ENCODE measurements around the gene GJE1.
A peak's percentile ranks its signal among the peaks of the same experiment; 100 is the strongest.
"Not testable (repeated sequence)": the region's sequence is repeated elsewhere in the genome, so short reads cannot be mapped to it uniquely, and the experiment has no call there.

GJE1 gene, protein sequence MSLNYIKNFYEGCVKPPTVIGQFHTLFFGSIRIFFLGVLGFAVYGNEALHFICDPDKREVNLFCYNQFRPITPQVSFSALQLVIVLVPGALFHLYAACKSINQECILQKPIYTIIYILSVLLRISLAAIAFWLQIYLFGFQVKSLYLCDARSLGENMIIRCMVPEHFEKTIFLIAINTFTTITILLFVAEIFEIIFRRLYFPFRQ

DNA sequence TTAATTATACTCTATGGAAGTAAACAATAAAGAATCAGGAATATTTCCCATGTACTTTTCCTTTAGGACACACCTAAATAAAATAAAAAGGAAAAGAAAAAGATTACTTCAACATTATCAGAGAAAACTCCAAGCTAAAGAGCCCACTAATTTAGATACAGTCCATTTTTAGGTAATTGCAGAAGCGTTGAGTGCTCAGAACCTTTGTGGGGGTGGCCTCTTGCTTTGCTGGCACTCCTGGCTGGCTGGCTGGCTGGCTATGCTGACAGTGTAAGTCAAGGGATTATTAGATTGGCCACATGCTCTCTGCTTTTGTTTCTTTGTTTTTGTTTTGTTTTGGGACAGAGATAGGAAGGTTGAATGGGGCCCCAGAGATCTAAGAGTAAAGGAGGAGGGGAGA is at the start of gene GJE1:
GJE1 (plus strand) TSS at position 301 of the 400 bp plus-strand sequence. CDS start 234 bp downstream, outside the sequence.
- no peak for DNase-seq

DNA sequence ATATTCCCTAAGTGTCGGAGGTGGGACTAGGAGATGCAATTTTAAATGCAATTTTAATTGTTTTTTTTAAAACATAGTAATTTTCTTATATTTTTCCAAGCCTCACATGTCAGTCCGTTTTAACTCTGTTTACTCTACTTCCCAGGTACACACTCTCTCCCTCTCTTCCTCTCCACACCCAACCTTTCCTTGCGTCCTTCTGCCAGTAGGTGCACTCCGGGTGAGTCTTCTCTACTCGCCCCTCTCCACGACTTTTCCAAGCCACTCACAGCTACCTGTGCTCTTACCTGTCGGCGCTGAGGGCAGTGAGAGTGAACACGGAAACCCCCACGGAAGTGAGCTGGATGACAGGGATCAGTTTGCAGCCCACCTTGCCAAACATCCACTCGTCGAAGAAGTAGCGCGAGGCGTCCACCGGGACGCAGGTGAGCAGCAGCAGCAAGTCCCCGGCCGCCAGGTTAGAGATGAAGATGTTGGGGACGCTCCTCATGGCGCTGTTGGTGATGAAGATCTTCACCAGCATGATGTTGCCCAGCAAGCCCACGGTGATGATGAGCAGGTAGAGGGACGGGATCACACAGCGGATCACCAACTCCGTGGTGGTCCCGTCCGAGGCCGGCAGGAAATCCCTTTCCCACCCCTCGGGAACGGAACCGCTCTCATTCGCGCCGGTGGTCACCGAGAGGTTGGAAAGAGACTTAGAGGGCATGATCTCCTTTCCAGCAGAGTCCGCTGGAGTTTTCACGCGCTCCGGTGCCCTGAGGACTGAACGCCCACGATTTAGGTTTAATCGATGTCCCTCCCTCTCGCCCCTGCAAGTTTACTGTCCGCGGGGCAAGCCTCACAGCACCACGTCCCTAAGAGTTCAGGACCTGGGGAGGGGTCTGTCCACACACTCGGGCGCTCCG is 44.5 kb upstream of the GJE1 start:
- DNase-seq, result no peak

DNA sequence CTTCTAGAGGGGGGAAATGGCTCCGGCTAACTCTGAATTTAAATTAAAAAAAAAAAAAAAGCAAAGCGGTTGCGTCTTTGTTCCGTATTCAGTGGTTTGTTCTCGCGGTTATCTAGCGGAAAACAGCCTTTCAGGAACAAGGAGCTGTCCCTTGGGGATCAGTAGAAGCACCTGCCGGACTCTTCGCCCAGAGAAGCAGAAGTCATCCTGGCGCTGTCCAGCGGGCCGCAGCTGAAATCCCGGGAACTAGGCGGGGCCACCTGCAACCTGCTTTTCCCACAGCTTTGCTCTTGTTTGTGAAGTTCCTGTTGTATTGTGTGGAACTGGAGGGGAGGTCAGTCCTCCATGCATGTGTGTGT is 43.9 kb upstream of the GJE1 start:
- no peak for DNase-seq

DNA sequence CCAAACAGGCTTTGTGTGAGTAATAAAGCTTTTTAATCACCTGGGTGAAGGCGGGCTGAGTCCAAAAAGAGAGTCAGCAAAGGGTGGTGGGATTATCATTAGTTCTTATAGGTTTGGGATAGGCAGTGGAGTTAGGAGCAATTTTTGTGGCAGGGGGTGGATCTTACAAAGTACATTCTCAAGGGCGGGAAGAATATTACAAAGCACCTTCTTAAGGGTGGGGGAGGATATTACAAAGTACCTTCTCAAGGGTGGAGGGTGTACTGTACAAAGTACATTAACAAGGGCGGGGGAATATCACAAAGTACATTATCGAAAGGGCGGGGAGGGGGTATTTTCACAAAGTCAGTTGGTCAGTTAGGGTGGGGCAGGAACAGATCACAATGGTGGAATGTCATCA is 27.9 kb upstream of the GJE1 start:
- DNase-seq, result not testable (repeated sequence)

DNA sequence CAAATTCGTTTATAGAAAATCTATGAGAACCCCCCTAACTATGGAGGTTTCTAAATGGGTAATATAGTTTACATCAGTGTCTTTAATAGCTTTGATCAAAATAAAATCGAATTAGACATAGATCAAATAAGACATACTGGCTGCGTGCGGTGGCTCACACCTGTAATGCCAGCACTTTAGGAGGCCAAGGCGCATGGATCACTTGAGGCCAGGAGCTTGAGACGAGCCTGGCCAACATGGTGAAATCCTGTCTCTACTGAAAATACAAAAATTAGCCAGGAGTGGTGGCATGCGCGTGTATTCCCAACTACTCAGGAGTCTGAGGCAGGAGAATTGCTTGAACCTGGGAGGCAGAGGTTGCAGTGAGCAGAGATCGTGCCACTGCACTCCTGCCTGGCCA is 21.9 kb upstream of the GJE1 start:
- not testable (repeated sequence) for DNase-seq

DNA sequence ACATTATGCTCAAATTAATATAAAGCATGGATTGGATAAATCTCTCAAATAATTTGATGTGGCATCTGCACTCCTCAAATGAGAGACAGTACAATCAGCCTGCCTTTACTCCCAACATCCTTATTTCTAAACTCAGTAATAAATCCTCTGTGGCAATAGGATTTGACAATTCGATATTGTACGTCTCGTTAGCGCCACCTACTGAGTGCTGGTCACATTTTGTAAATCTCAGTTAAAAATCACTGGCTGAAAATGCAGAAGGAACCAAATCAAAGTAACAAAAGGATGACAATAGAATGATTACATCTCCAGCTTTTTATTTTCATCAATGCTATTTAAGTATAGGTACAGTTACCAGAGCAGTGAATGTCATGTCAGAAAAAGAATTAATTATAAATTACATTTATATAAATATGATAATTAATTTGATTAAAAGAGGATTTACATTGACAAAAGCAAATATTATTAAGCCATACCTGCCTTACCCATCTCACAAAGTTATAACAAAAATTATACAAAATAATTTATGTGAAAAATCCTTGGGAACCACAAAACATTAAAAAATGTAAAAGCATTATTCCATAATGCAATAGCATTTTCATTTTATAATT is 20.2 kb upstream of the GJE1 start:
- DNase-seq, result peak; percentile 89

DNA sequence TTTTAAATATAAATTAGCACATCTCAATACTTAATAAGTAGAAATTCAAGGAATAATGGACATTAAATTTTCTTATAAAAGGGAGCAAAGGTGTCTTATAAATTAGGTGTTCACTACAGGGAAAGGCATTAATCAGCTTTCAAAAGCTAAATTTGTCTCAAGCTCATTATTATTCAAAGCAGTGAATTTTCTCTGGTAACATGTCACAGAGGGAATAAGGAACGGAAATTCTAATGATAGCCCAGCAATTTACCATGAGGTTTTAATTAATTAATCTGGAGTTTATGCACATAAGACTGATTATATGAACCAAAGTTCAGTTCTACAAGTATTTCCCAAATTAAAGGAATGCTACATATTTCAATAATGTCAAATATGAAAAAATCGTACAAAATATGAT is 15.4 kb upstream of the GJE1 start:
- DNase-seq, result no peak

DNA sequence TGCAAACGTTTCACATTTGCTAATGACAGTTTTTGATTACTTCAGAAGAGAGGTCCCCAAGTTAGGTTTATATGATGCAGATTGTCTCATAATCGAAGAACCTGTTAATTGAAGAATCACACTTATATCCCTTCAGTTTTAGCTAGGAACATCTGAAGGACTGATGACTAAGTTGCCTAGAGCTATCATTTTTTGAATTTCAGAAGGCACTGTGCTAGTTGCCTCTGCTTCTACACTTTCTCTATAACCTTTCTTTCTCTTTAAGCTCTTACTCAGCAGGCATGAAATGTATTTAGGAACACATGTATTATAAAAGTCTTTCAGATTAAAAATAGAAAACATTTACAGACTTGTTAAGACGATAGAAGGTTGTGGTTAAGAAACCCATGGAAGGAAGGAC is 14.4 kb upstream of the GJE1 start:
- DNase-seq, result no peak

DNA sequence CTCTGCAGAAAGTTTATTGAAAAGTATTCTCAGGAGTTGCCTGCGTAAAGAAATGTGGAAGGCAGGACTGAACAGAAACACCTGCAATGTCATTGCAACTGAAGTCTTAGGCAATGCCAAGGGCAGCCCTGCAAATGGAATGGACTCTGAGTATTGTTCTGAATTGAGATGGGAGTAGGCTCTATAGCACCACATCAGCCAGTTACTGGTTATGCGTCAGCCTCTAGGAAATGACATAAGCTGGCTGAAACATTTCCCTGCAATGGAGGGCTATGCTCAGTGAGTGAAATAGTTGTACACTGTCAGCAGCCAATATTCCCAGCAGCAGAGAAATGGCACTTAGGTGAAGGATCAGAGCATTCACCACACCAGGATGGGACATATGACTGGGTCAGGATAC is 13.8 kb upstream of the GJE1 start:
- DNase-seq, result no peak

DNA sequence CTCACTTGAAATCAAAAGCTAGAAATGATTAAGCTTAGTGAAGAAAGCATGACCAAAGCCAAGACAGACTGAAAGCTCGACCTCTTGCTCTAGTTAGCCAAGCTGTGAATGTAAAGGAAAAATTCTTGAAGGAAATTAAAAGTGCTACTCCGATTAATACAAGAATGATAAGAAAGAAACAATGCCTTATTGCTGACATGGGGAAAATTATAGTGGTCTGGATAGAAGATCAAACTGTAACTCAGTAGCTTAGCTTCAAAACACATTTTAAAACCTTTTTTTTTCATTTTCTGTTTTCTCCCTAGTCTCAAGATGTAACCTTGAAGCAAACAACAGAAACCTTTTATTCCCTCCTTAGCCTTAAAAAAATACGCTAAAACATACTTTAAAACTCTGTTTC is 11.4 kb upstream of the GJE1 start:
- DNase-seq, result no peak

DNA sequence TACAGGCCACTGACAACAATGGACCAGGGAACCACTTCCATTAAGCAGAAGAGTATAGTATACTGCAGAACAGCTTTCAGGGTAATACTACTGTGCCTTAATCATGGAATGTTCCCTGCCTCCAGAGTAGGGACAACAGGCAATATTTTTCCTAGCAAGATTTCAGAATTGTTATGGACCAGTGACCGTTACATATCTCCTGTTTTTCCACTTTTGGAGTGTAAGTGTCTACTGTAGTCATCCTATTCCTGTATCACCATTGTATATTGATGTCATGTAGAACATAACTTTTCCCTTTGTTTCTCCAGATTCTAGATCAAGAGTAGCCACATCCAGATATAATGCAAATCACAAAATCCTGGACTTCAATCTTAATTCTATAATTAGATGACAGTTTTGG is 1.9 kb upstream of the GJE1 start:
- no peak for DNase-seq

DNA sequence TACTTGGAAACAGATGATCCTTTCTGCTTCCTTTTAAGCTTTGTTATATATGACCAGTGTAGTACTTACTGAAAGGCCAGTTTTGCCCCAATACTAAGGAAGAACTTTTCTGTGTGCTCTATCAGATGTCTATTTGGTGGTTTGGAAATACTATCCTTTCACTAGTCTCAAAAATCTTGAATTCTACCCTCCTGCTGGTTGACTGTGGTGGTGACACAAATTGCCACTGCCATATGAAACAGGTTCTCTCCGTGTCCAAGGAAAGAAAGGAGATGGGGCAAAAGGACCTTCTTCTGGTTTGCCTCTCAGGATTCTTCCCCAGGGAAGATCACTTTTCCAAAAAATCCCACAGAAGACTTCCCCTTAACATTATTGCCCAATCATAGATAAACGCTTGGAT is 6.2 kb downstream of the GJE1 start:
- no peak for DNase-seq

DNA sequence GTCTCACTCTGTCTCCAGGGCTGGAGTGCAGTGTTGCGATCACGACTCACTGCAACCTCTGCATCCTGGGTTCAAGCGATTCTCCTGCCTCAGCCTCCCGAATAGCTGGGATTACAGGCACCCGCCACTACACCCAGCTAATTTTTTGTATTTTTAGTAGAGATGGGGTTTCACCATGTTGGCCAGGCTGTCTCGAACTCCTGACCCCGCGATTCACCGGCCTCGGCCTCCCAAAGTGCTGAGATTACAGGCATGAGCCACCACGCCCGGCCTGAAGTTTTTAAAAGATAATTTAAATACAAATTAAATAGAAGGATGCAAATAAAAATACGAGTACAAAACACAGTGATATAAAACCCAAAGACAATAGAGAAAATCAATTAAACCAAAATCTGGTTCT is 8.8 kb downstream of the GJE1 start:
- not testable (repeated sequence) for DNase-seq

DNA sequence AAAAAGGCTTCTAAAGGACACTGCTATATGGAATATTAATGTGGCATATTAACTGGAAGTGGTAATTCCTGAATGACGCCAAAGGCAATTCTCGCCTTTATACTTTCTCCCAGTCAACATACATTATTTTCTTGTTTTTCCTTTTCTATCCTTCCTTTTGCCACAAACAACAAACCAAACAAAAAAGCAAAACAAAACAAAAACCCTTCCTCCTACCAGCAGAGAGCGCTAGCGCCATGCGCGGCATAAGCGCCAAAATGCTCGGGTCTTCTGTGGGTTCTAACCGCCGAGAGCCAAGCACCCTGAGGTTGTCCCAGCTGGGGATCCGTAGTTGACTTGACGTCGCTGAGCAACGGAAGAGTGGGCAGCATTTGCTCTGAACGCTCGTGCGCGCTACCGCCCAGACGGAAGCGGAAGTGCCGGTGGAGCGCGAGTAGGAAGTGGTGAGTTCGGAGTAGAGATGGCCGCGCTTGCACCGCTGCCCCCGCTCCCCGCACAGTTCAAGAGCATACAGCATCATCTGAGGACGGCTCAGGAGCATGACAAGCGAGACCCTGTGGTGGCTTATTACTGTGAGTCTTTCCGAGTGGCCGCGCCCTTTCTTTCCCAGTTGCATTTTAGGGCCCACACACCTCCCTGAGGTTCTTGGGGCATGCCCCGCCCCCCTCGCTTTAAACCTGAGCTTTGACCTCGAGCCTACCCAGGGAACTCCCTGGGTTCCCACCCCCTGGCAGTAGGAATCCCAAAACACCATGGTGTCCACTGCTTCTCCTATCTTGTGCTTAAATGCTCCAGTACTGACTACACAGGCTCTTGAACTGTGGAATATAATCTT is 14.3 kb downstream of the GJE1 start, which contains the start of the genes NMBR and VTA1:
NMBR (minus strand) TSS at position 295 of the 835 bp plus-strand sequence. CDS start 58,464 bp downstream, outside the sequence.
VTA1 (plus strand) TSS at position 436 of the 835 bp plus-strand sequence; CDS start at position 461, 25 bp downstream.
- DNase-seq, result peak; percentile 100

DNA sequence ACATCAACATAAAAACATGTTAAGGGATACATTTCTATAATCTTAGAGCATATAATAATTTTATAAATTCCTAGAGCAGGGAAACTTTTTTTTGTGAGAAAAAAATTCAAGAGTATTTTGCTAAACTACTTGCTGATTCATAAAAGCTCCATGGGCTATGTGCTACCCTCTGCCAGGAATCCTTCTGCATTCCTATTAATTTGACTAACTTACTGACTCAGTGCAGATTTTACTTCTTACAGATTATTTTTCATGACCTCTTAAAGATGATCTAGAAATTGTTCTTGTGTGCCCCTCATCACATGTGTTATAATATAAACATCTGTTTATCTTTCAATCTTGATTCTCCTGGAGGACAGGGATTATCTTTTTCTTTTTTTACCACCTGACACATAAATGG is 20.0 kb downstream of the GJE1 start:
- DNase-seq, result no peak

DNA sequence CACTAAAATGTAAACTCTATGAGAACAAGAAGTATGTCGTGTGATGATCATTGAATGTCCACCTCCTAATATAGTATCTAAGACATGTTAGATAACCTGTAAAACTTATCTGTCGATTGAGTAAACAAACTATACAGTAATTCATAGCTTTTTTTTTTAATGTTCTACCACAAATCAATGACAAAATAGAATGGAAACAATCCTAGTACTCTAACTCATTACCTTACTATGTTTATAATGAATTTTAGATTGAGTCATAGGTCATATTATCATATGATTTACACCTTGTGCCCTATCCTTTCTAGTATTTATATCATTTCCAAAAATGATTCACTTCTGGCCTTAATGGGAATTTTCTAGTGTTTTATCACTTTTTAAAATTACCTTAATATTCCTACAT is 20.5 kb downstream of the GJE1 start:
- DNase-seq, result no peak

DNA sequence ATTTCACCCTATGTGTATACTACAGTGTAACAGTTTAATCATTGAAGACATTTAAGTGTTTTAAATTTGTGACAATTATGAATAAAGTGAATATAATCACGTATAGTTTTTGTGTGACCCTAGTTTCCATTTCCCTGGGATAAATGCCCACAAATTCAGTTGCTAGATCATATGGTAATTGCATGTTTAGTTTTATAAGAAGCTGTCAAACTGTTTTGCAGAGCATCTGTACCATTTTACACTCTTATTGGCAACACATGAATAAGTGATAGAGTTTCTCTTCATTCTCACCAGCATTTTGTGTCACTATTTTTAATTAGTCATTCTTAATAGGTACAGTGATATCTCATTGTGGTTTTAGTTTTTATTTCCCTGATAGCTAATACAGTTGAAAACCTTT is 21.6 kb downstream of the GJE1 start:
- DNase-seq, result no peak

DNA sequence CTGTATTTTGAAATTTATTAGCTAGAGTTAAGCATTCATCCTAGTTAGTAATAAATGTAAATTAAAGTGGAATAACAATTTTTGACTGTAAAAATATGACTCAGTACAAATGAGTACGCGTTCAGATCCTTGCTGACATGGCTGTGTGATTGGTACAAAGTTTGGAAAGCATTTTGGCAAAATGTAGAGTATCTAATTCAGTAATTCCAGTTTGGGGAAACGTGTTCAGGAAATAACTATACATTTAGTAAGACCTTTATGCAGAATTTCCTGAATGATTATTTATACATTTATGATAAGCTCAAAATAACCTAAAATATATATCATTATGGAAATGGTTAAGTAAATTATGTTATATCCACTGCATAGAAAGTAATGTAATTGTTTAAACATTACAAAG is 22.4 kb downstream of the GJE1 start:
- no peak for DNase-seq

DNA sequence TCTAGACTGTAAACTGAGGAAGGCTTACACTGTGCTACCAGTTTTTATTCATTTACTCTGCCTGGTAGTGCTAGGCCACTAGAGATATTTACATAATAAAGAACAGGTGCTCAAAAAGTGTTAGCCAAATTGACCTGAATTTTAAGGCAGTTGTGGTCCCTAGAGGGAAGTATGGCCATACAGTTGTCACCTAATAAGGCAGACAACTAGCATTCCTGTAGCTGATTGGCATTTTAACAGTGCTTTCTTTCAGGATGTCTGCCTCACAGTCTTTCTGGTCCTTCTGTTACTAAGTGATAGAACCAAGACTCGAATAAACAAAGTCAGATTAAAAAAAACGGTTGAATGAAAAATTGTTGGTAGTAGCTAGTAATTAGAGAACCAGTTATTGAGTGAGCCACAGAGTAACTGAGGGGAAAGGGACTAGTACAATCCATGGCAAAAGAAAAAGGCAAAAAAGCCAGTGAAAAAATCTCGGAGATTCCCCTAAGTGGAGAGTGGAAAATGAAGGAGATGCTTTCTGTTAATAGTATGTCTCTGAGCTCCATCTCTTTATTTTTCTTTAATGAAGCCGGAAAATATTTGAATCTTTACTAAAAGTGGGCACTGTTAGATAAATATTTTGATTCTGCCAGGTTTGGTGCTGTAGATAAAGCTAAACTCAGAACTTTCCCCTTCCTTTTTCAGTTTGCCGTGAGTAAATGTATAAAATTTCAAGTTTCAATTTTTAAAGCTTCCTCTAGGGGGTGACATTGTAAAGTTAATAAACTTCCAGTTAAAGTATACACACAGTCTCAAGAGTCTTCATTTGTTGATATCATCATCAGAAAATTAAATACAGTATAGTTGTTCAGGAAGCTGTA is 23.4 kb downstream of the GJE1 start:
- DNase-seq, result peak; percentile 63

DNA sequence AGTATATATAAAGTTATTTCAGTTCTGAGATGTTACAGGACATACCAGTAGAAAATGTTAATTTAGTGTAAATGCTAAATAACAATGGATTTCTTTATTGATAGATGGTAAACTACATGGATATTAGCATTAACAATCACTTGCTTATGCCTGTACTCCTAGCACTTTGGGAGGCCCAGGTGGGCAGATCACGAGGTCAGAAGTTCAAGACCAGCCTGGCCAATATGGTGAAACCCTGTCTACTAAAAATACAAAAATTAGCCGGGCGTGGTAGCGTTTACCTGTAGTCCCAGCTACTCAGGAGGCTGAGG is 24.0 kb downstream of the GJE1 start:
- DNase-seq, result not testable (repeated sequence)

DNA sequence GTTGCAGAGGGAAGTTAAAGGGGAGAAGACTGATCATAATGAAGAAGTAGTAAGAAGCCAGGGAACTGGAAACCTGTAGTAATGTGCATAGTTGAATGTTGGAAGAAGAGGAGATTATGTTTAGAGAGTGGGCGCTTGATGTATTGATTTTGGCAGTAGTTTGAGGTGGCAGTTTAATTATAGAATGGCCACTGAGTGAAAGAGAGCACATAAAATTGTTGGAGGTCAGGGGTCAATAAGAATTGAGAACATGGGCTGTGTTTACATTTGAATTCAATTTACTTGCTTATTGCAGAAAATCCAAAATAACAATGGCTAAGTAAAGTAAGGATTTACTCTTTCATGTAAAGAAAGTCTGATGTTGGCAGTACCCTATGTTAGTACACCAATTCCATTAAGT is 30.1 kb downstream of the GJE1 start:
- DNase-seq, result peak; percentile 94

DNA sequence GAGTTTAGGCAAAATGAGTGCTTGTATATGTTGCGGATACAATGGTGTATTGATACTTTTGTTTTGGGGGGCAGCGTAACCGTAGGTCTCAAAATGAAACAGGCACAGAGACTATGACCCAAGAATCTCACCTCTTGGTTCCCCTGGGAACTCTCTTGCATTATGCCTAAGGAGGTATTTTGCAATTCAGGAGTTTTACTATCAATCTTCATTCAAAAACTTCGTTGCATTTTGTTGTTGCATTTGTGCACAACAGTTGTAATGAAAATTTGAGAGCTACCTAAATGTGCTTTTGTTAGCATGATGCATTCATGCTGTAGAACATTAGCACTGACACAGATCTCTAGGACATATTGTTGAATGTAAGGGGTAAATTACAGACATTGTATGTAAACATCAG is 32.5 kb downstream of the GJE1 start:
- peak; percentile 85 for DNase-seq
